Smooth muscle cell (in vitro differentiated cells): ENCODE data around the gene SLC6A20. TPM values are rescaled to one million over a fixed set of nuclear protein-coding genes. Genes with fewer than 3 reads are reported as not detected.

ENCODE experiments used
- DNase-seq: peaks from one replicate; lab custom pipeline; 2025; ENCODE audit not compliant: unreplicated experiment; lab: John Stamatoyannopoulos, UW
- H2AFZ ChIP-seq: fragments of 200-600 bp; sonication (generic); 2 replicates; pipeline ENCODE4 v1.6.0; 2016; ENCODE audit warnings: antibody characterized with exemption, low read depth, mild to moderate bottlenecking
- H3F3A ChIP-seq: fragments of 200-600 bp; sonication (generic); 2 replicates; pipeline ENCODE4 v1.6.0; 2017; ENCODE audit warnings: antibody characterized with exemption, low read depth
- H3K27ac ChIP-seq: fragments of 200-600 bp; sonication (generic); 2 replicates; pipeline ENCODE4 v1.5.1; 2016; ENCODE audit warnings: low read depth, mild to moderate bottlenecking
- H3K27me3 ChIP-seq: fragments of 200-600 bp; sonication (generic); 2 replicates; pipeline ENCODE4 v1.6.1; 2016; ENCODE audit warnings: low read depth, mild to moderate bottlenecking
- H3K36me3 ChIP-seq: fragments of 200-600 bp; sonication (generic); 2 replicates; pipeline ENCODE4 v1.5.1; 2016; ENCODE audit warnings: low read depth
- H3K4me1 ChIP-seq: fragments of 200-600 bp; sonication (generic); 2 replicates; pipeline ENCODE4 v1.5.1; 2016; ENCODE audit warnings: low read depth
- H3K4me2 ChIP-seq: fragments of 200-600 bp; sonication (generic); 2 replicates; pipeline ENCODE4 v1.6.0; 2016; ENCODE audit warnings: mild to moderate bottlenecking
- H3K4me3 ChIP-seq: fragments of 200-600 bp; sonication (generic); 2 replicates; pipeline ENCODE4 v1.5.1; 2016; ENCODE audit warnings: mild to moderate bottlenecking
- H3K79me2 ChIP-seq: fragments of 200-600 bp; sonication (generic); 2 replicates; pipeline ENCODE4 v1.6.0; 2016; ENCODE audit warnings: low read depth, mild to moderate bottlenecking
- H3K9ac ChIP-seq: fragments of 200-600 bp; sonication (generic); 2 replicates; pipeline ENCODE4 v1.6.0; 2016; ENCODE audit warnings: low read depth
- H3K9me3 ChIP-seq: fragments of 200-600 bp; sonication (generic); replicated peaks from 2 replicates; pipeline ENCODE4 v1.5.1; 2016; ENCODE audit warnings: low read depth
- H4K20me1 ChIP-seq: fragments of 200-600 bp; sonication (generic); 2 replicates; pipeline ENCODE4 v1.6.0; 2016; ENCODE audit warnings: low read depth
- WGBS: methylation state at CpG from one replicate; pipeline ENCODE4 v1.1.7; 2016; ENCODE audit warnings: low lambda C conversion rate; 5-methylcytosine and 5-hydroxymethylcytosine counted together
- polyA plus RNA-seq: library from polyadenylated mRNA; unstranded; fragments of >200 nt; fragmentation: Nextera tagmentation; extraction: Ambion mirVana; gene quantifications from 2 replicates; pipeline ENCODE4 v1.2.1, GENCODE V29; 2016
- total RNA-seq: library from RNA; depleted of rRNA; stranded (reverse); fragments of >200 nt; gene quantifications from 2 replicates; pipeline ENCODE4 v1.2.3, GENCODE V29; 2014
- TF ChIP-seq, protein P1 (sequence below): fragments of 200-600 bp; sonication (generic); IDR thresholded peaks from 2 replicates; pipeline ENCODE4 v1.5.1; 2017; ENCODE audit warnings: borderline replicate concordance, mild to moderate bottlenecking, antibody characterized with exemption; ENCODE audit not compliant: insufficient read depth, poor library complexity, severe bottlenecking

The SLC6A20 gene
- total and polyA plus RNA-seq, 2 experiments from 2014 or later, result 0.10 to 0.49 TPM

DNA sequence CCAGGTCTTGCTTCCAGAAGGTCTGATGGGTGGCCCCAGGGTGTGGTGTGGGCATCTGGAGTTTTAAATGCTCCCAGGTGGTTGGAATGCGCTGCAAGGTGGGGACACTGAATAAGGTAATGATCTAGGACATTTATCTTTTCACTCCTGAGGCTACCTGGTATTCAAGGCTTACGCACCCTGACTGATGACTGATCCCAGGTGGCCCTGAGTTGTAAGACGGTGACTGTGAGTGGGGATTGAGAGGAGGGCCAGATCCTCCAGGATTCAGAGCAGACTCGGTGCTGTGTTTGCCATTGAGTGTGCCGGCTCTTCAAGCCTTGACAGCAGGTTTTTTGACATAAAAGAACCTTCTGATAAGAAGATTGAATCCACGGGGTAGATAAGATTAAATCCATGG, 40.3 kb downstream of the SLC6A20 start:
- H3K4me1 ChIP-seq, result no peaks in the 10 kb centered on the region
- H3K27ac ChIP-seq, result no peak overlapping the region
- no peak overlapping the region for H3K9ac ChIP-seq
- WGBS, result 89% methylated on average over 6 of the region's 6 CpGs
- no peak overlapping the region for H2AFZ ChIP-seq
- DNase-seq, result no peak
- no peaks in the 10 kb centered on the region for H3F3A ChIP-seq
- no peaks in the 10 kb centered on the region for H3K79me2 ChIP-seq
- H3K4me2 ChIP-seq, result no peak overlapping the region
- H4K20me1 ChIP-seq, result no peaks in the 10 kb centered on the region
- no peak overlapping the region for H3K4me3 ChIP-seq
- H3K9me3 ChIP-seq, result no peaks in the 10 kb centered on the region
- no peaks in the 10 kb centered on the region for H3K36me3 ChIP-seq
- TF ChIP-seq, protein P1, sequence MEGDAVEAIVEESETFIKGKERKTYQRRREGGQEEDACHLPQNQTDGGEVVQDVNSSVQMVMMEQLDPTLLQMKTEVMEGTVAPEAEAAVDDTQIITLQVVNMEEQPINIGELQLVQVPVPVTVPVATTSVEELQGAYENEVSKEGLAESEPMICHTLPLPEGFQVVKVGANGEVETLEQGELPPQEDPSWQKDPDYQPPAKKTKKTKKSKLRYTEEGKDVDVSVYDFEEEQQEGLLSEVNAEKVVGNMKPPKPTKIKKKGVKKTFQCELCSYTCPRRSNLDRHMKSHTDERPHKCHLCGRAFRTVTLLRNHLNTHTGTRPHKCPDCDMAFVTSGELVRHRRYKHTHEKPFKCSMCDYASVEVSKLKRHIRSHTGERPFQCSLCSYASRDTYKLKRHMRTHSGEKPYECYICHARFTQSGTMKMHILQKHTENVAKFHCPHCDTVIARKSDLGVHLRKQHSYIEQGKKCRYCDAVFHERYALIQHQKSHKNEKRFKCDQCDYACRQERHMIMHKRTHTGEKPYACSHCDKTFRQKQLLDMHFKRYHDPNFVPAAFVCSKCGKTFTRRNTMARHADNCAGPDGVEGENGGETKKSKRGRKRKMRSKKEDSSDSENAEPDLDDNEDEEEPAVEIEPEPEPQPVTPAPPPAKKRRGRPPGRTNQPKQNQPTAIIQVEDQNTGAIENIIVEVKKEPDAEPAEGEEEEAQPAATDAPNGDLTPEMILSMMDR, result no peak
- no peaks in the 10 kb centered on the region for H3K27me3 ChIP-seq

- no peak overlapping the region for H3K4me2 ChIP-seq
- no peaks in the 10 kb centered on the region for H3K9me3 ChIP-seq
- DNase-seq, result no peak
- no peak overlapping the region for H3K9ac ChIP-seq
- no peak overlapping the region for H3K4me3 ChIP-seq
- no peak overlapping the region for H2AFZ ChIP-seq
- H3K36me3 ChIP-seq, result no peaks in the 10 kb centered on the region
- no peaks in the 10 kb centered on the region for H3K79me2 ChIP-seq
- WGBS, result 97% methylated on average over 7 of the region's 7 CpGs
- H3K27ac ChIP-seq, result no peak overlapping the region
- H3K27me3 ChIP-seq, result no peaks in the 10 kb centered on the region
- H3F3A ChIP-seq, result no peaks in the 10 kb centered on the region
- no peaks in the 10 kb centered on the region for H4K20me1 ChIP-seq
- H3K4me1 ChIP-seq, result no peaks in the 10 kb centered on the region
- TF ChIP-seq, protein P1, result no peak
Measured at GRCh38 chr3:45754461-45754860, 41.9 kb downstream of the SLC6A20 start.

DNA sequence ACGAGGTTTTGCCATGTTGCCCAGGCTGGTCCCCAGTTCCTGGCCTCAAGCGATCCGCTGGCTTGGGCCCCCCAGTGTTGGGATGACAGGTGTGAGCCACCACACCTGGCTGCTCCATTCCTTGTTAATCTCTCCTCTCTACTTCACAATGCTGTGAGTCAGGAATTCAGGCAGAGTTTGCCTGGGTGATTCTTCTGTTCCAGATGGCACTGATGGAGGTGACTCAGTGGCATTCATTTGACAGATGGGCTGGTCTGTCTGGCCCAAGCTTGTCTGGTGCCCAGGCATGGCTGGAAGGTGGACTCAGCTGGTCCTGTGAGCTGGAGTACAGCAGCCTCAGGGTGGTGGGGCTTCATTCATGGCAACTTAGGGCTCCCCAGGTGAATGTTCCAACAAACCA, 43.2 kb downstream of the SLC6A20 start:
- TF ChIP-seq, protein P1, result no peak
- H3K27me3 ChIP-seq, result no peaks in the 10 kb centered on the region
- H3F3A ChIP-seq, result no peaks in the 10 kb centered on the region
- no peak overlapping the region for H3K27ac ChIP-seq
- no peak for DNase-seq
- no peak overlapping the region for H3K4me2 ChIP-seq
- no peaks in the 10 kb centered on the region for H3K4me1 ChIP-seq
- no peaks in the 10 kb centered on the region for H4K20me1 ChIP-seq
- H3K79me2 ChIP-seq, result no peaks in the 10 kb centered on the region
- no peaks in the 10 kb centered on the region for H3K36me3 ChIP-seq
- no peaks in the 10 kb centered on the region for H3K9me3 ChIP-seq
- no peak overlapping the region for H3K9ac ChIP-seq
- H3K4me3 ChIP-seq, result no peak overlapping the region
- 95% methylated on average over 3 of the region's 3 CpGs for WGBS
- H2AFZ ChIP-seq, result no peak overlapping the region

GRCh38 chr3:45751537-45752242, 44.6 kb downstream of the SLC6A20 start:
- 93% methylated on average over 7 of the region's 7 CpGs for WGBS

More at GRCh38 chr3:45751537-45752242, 44.6 kb downstream of the SLC6A20 start:
- Histone ChIP-seq H3K36me3 (no peaks in the 10 kb centered on the region), H2AFZ (no peak overlapping the region), H3K79me2 (no peaks in the 10 kb centered on the region), H3F3A (no peaks in the 10 kb centered on the region), H4K20me1 (no peaks in the 10 kb centered on the region), H3K4me2 (no peak overlapping the region), H3K4me1 (no peaks in the 10 kb centered on the region), H3K9ac (no peak overlapping the region), H3K27me3 (no peaks in the 10 kb centered on the region), H3K9me3 (no peaks in the 10 kb centered on the region), H3K27ac (no peak overlapping the region), H3K4me3 (no peak overlapping the region)
- no peak for DNase-seq
- TF ChIP-seq, protein P1, result no peak
